Fibroblast of mammary gland (primary cell): ENCODE results near the gene ELFN2.
"Not testable (repeated sequence)": the region's sequence is repeated elsewhere in the genome, so short reads cannot be mapped to it uniquely, and the experiment has no call there.

ENCODE experiments used
- DNase-seq: peaks from one replicate; pipeline ENCODE4 v3.0.0-alpha.2; 2010; ENCODE audit warnings: low read depth
- H3K4me3 ChIP-seq: 2 replicates; pipeline ENCODE4 v1.5.1; 2011; ENCODE audit warnings: low read depth, mild to moderate bottlenecking, low read length, moderate library complexity; ENCODE audit not compliant: control insufficient read depth
- TF ChIP-seq, protein P1 (sequence below): conservative IDR thresholded peaks from 2 replicates; pipeline ENCODE4 v1.5.1; 2011; ENCODE audit warnings: low read depth, low read length, inconsistent platforms; ENCODE audit not compliant: control insufficient read depth, insufficient read depth

ELFN2 gene

DNA sequence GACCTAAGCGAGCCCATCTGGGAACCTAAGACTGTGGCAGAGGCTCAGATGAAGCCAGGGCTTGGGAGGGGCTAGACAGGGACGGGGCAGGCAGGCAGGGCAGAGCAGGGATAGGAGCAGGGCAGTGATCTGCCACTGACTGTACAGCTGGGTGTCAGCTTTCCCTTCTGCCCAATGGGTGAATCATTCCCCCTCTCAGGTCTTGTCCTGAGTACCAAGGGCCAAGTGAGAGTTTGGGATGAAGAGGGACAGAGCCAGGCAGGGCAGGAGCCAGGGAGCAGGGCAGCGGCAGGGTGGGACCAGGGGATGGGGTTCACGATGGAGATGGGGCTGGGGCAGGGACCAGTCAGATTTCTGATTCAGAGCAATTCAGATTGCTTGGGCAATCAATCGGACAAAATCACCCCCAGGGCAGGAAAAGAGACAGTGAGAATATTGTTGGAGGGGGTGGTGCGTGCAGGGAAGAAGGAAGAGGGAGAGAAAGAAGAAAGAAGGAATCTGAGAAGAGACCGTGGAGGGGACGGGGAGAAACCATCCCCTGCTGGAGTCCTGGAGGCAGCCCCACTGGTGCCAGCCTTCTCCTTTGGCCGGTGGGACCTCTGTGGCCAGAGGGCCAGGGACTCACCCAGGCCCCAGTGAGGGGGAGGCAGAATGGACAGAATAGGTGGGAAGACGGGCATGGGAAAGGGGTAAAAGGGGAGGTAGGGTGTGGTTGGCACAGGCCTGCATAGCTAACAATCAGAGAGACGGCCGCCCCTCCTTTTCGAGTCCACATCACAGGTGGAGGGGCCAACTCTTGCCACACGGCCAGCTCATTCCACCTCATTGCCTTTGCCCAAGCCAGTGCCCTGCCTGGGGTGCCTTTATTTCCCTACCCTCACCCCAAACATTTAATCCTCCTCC is 97.8 kb downstream of the ELFN2 start:
- no peak overlapping the region for H3K4me3 ChIP-seq
- DNase-seq, result peak; percentile 83
- TF ChIP-seq, protein P1, sequence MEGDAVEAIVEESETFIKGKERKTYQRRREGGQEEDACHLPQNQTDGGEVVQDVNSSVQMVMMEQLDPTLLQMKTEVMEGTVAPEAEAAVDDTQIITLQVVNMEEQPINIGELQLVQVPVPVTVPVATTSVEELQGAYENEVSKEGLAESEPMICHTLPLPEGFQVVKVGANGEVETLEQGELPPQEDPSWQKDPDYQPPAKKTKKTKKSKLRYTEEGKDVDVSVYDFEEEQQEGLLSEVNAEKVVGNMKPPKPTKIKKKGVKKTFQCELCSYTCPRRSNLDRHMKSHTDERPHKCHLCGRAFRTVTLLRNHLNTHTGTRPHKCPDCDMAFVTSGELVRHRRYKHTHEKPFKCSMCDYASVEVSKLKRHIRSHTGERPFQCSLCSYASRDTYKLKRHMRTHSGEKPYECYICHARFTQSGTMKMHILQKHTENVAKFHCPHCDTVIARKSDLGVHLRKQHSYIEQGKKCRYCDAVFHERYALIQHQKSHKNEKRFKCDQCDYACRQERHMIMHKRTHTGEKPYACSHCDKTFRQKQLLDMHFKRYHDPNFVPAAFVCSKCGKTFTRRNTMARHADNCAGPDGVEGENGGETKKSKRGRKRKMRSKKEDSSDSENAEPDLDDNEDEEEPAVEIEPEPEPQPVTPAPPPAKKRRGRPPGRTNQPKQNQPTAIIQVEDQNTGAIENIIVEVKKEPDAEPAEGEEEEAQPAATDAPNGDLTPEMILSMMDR, result no peak

DNA sequence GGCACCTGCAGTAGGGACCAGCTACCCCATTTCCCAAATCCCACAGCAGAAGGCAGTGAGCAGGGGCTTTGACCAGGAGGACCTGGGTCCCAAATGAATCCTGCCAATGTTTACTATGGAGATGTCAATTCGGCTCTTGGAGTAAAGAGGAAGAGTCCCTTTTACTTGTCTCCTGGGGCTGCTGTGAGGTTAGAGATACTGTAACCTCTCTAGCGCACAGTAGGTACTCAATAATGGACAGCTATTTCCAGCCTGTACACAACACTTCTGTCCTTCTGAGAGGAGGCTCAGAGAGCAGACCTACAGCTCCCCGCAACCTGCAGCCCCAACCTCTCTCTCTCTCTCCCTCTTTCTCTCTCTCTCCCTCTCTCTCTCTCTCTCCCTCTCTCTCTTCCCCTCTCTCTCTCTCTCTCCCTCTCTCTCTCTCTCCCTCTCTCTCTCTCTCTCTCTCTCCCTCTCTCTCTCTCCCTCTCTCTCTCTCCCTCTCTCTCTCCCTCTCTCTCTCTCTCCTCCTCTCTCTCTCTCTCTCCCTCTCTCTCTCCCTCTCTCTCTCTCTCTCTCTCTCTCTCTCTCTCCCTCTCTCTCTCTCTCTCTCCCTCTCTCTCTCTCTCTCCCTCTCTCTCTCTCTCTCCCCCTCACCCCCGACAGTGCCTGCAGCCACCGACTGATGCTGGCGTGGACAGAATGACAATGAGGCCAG is 98.6 kb downstream of the ELFN2 start:
- not testable (repeated sequence) for DNase-seq, H3K4me3 ChIP-seq

DNA sequence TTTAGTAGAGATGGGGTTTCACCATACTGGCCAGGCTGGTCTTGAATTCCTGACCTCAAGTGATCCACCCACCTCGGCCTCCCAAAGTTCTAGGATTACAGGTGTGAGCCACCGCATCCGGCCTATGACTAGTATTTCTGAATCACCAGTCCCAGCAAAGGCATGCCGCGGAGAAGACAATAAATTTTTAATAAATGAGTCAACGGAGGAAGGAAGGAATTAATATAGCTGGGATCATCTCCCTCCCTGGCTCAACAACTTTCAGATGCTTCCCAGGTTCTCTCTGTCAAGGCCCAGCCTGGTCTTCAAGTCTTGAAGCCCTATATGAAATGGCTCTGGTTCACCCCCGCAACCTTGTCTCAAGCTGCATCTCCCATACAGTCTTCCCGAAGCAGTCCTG is 99.3 kb downstream of the ELFN2 start:
- peak; percentile 92 for DNase-seq
- no peak overlapping the region for H3K4me3 ChIP-seq

DNA sequence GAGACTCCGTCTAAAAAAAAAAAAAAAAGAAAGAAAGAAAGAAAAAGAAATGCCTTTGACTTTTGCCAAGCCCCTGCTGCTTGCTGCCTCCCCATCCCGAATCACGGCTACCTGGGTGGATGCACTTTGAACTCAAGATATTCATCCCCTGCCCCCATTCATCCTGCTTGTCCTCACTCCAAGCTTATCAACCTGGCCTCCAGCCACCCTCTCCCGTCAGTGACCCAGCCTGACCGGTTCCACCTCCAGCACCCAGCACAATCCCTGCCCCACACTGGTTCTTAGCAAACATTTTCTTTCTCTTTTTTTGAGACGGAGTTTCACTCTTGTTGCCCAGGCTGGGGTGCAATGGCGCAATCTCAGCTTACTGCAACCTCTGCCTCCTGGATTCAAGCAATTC is 100.6 kb downstream of the ELFN2 start:
- TF ChIP-seq, protein P1, result no peak
- no peak for DNase-seq
- no peak overlapping the region for H3K4me3 ChIP-seq

More for the DNA sequence above, 99.3 kb downstream of the ELFN2 start:
- TF ChIP-seq, protein P1, result no peak

DNA sequence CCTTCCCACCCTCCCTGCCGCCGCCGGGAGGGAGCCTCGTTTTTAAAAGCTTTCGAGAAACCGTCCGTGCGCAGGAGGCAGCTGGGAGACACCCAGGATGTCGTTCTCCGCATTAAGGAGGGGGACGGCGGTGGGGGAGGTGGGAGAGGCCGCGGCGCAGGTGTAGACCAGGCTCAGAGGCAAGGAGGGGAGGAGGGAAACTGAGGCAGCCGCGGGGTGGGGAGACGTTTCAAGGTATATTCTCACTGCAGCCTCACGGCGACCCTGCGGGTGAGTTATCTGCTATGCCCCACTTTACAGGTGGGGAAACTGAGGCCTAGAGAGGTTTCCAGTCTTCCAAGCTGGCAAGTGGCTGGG is 102.3 kb downstream of the ELFN2 start:
- TF ChIP-seq, protein P1, result no peak
- H3K4me3 ChIP-seq, result peak overlapping the region; percentile 3
- no peak for DNase-seq

DNA sequence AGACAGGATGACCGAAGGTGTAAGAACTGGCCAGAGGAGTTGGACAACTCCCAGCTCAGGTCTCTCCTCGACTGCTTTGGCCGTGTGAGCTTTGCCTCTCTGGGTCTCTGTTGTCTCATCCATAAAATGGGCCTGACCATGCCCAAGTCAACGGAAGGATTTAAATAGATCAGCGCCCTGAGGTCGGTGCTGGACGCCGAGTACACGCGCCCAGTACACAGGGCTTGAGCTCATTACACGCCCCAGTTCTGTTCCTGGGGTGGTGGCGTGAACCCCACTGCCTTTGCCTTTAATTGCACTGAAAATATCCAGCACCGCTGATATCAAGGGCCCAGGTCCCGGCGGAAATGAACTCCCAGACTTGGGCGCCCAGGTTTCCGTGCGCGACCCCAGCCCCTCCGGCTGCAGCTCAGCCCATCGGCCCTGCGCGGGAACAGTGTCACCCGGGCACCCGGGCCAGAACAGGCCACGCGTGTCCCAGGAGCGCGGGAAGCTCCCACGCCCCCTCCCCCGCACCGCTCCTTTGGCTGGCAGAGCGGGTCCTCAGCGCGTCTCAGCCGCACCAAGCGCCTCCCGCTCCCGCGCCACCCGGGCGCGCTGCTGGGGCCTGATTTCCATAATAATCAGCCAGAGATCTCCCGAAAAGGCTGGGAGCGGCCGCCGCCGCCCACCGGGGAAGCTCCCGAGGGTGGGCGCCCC is 102.8 kb downstream of the ELFN2 start:
- no peak for DNase-seq
- H3K4me3 ChIP-seq, result peak overlapping the region; percentile 3
- TF ChIP-seq, protein P1, result no peak
